ENCODE measurements around the gene SOHLH1.

The SOHLH1 gene

GRCh38 chr9:135694414-135694813 is 4.9 kb downstream of the SOHLH1 start:
- Histone ChIP-seq H3K4me1 (ENCODE audit: control insufficient read depth, low read length) (no peaks in the 10 kb centered on the region), H3K36me3 (ENCODE audit: control insufficient read depth, low read length) (no peaks in the 10 kb centered on the region), H3K9me3 (ENCODE audit: control insufficient read depth, insufficient read depth, low read length) (no peaks in the 10 kb centered on the region), H4K20me1 (ENCODE audit: control insufficient read depth, insufficient read depth, low read depth, low read length) (no peaks in the 10 kb centered on the region), H3K4me3 (ENCODE audit: low read length) (no peak overlapping the region), H3K4me2 (ENCODE audit: low read length) (no peak overlapping the region), H3K27me3 (ENCODE audit: control insufficient read depth, low read length) (no peaks in the 10 kb centered on the region), H3K9me2 (replicated peaks; ENCODE audit: control insufficient read depth, low read length) (no peaks in the 10 kb centered on the region), H3K27ac (ENCODE audit: low read depth, low read length) (no peak overlapping the region), H3K79me2 (ENCODE audit: control insufficient read depth, low read length) (no peaks in the 10 kb centered on the region), H3F3A (ENCODE audit: control insufficient read depth, insufficient read depth) (no peaks in the 10 kb centered on the region)
- TF ChIP-seq EZH2phosphoT487 (IDR thresholded peaks at IDR 0.05; ENCODE audit: borderline replicate concordance, low read length), result no peak
- TF ChIP-seq, protein P1, sequence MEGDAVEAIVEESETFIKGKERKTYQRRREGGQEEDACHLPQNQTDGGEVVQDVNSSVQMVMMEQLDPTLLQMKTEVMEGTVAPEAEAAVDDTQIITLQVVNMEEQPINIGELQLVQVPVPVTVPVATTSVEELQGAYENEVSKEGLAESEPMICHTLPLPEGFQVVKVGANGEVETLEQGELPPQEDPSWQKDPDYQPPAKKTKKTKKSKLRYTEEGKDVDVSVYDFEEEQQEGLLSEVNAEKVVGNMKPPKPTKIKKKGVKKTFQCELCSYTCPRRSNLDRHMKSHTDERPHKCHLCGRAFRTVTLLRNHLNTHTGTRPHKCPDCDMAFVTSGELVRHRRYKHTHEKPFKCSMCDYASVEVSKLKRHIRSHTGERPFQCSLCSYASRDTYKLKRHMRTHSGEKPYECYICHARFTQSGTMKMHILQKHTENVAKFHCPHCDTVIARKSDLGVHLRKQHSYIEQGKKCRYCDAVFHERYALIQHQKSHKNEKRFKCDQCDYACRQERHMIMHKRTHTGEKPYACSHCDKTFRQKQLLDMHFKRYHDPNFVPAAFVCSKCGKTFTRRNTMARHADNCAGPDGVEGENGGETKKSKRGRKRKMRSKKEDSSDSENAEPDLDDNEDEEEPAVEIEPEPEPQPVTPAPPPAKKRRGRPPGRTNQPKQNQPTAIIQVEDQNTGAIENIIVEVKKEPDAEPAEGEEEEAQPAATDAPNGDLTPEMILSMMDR (IDR thresholded peaks at IDR 0.05; ENCODE audit: low read depth, low read length, poor library complexity, severe bottlenecking), result no peak

- Histone ChIP-seq H3K4me2 (ENCODE audit: low read length) (no peak overlapping the region), H4K20me1 (ENCODE audit: control insufficient read depth, insufficient read depth, low read depth, low read length) (no peaks in the 10 kb centered on the region), H3K9me3 (ENCODE audit: control insufficient read depth, insufficient read depth, low read length) (no peaks in the 10 kb centered on the region), H3K4me3 (ENCODE audit: low read length) (no peak overlapping the region), H3K36me3 (ENCODE audit: control insufficient read depth, low read length) (no peaks in the 10 kb centered on the region), H3K79me2 (ENCODE audit: control insufficient read depth, low read length) (no peaks in the 10 kb centered on the region), H3F3A (ENCODE audit: control insufficient read depth, insufficient read depth) (no peaks in the 10 kb centered on the region), H3K27ac (ENCODE audit: low read depth, low read length) (no peak overlapping the region), H3K4me1 (ENCODE audit: control insufficient read depth, low read length) (no peaks in the 10 kb centered on the region), H3K9me2 (replicated peaks; ENCODE audit: control insufficient read depth, low read length) (no peaks in the 10 kb centered on the region), H3K27me3 (ENCODE audit: control insufficient read depth, low read length) (no peaks in the 10 kb centered on the region)
- TF ChIP-seq EZH2phosphoT487 (IDR thresholded peaks at IDR 0.05; ENCODE audit: borderline replicate concordance, low read length), result no peak
- TF ChIP-seq, protein P1 (IDR thresholded peaks at IDR 0.05; ENCODE audit: low read depth, low read length, poor library complexity, severe bottlenecking), result no peak
Measured at GRCh38 chr9:135693771-135694170, 5.5 kb downstream of the SOHLH1 start.

- no peaks in the 10 kb centered on the region for H3F3A ChIP-seq (ENCODE audit: control insufficient read depth, insufficient read depth)
- no peaks in the 10 kb centered on the region for H3K36me3 ChIP-seq (ENCODE audit: control insufficient read depth, low read length)
- H3K9me3 ChIP-seq (ENCODE audit: control insufficient read depth, insufficient read depth, low read length), result no peaks in the 10 kb centered on the region
- H3K9me2 ChIP-seq (replicated peaks; ENCODE audit: control insufficient read depth, low read length), result no peaks in the 10 kb centered on the region
- no peaks in the 10 kb centered on the region for H3K4me1 ChIP-seq (ENCODE audit: control insufficient read depth, low read length)
- H3K4me2 ChIP-seq (ENCODE audit: low read length), result no peak overlapping the region
- no peak overlapping the region for H3K4me3 ChIP-seq (ENCODE audit: low read length)
- H3K27me3 ChIP-seq (ENCODE audit: control insufficient read depth, low read length), result no peaks in the 10 kb centered on the region
- no peak overlapping the region for H3K27ac ChIP-seq (ENCODE audit: low read depth, low read length)
- TF ChIP-seq, protein P1 (IDR thresholded peaks at IDR 0.05; ENCODE audit: low read depth, low read length, poor library complexity, severe bottlenecking), result no peak
- TF ChIP-seq EZH2phosphoT487 (IDR thresholded peaks at IDR 0.05; ENCODE audit: borderline replicate concordance, low read length), result no peak
- no peaks in the 10 kb centered on the region for H3K79me2 ChIP-seq (ENCODE audit: control insufficient read depth, low read length)
- H4K20me1 ChIP-seq (ENCODE audit: control insufficient read depth, insufficient read depth, low read depth, low read length), result no peaks in the 10 kb centered on the region
Measured at GRCh38 chr9:135693265-135693664, 6.0 kb downstream of the SOHLH1 start.

DNA sequence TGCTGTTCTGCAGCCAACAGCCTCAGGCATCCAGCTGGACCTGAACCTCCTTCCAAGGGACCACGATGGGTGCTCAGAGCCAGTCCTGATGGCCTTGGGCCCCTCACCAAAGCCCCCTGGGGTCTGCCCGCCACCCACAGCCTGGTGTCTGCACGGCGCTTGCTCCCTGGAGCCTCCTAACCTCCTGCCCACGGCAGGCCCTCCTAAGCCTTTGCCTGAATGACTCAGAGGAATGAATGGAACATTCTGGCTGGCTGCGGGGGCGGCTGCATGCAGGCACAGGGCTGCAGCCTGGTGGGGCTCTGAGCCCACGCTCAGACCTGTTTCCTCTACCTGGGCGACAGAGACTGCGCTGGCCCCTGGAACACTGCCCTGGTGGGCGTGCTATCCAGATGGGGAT is 6.9 kb downstream of the SOHLH1 start:
- H3K27me3 ChIP-seq (ENCODE audit: control insufficient read depth, low read length), result no peaks in the 10 kb centered on the region
- H3K9me2 ChIP-seq (replicated peaks; ENCODE audit: control insufficient read depth, low read length), result no peaks in the 10 kb centered on the region
- H4K20me1 ChIP-seq (ENCODE audit: control insufficient read depth, insufficient read depth, low read depth, low read length), result no peaks in the 10 kb centered on the region
- no peak overlapping the region for H3K27ac ChIP-seq (ENCODE audit: low read depth, low read length)
- H3K4me2 ChIP-seq (ENCODE audit: low read length), result no peak overlapping the region
- no peaks in the 10 kb centered on the region for H3K4me1 ChIP-seq (ENCODE audit: control insufficient read depth, low read length)
- H3K4me3 ChIP-seq (ENCODE audit: low read length), result no peak overlapping the region
- no peaks in the 10 kb centered on the region for H3K79me2 ChIP-seq (ENCODE audit: control insufficient read depth, low read length)
- H3F3A ChIP-seq (ENCODE audit: control insufficient read depth, insufficient read depth), result no peaks in the 10 kb centered on the region
- H3K36me3 ChIP-seq (ENCODE audit: control insufficient read depth, low read length), result no peaks in the 10 kb centered on the region
- no peak for TF ChIP-seq EZH2phosphoT487 (IDR thresholded peaks at IDR 0.05; ENCODE audit: borderline replicate concordance, low read length)
- TF ChIP-seq, protein P1 (IDR thresholded peaks at IDR 0.05; ENCODE audit: low read depth, low read length, poor library complexity, severe bottlenecking), result no peak
- no peaks in the 10 kb centered on the region for H3K9me3 ChIP-seq (ENCODE audit: control insufficient read depth, insufficient read depth, low read length)

All from DOHH2 (cell line).